ENCODE results near the gene FGFR4.

DNA sequence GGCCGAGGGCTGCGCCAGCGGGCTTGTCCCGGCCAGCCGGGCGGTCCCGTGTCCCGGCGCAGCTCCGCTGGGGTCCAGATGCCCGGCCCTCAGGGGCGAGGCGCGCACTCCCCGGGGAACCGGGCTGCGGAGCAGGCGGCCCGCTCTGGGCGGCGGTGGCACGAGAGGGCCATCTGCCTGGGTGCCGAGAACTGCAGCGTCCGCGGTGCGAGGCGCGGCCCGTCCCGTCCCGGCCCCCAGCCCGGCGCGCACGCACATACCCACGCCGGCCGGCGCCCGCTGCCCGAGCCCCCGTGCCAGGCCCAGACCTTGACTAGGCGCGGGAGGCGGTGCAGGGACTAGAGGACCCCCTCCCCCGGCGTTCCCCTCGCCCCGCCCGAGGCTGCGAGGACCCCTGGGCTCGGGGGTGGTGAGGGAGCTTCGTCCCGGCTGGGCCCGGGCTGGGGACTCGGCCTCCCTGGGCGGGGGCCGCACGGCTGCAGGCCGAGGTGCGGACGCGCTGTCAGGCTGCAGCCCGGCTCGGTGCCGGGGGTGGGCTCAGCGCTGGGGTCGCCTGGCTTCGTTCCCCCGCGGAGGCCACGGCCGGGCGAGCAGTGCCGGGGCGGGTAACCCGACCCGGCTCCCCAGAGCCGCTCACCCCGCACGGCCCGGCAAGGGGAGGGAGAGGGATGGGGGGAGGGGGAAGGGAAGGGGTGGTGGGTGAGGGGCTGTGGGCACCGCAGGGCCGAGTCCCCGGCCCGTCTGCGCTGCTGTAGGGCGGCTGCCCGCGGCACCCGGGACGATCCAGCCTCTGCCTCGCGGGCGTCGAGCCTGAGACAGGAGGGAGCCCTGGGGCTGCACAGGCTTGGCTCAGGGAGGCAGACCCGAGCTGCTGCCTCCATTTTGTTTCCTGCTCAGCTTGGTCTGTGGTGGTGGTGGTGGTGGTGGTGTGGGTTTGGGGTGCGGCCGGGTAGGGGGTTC is 45.7 kb downstream of the FGFR4 start:
- TF ChIP-seq TAF1 (IDR thresholded peaks at IDR 0.05; ENCODE audit: low read depth) (no peak), EP300 (IDR thresholded peaks at IDR 0.05; ENCODE audit: borderline replicate concordance) (no peak), YY1 (IDR thresholded peaks at IDR 0.05; ENCODE audit: low read depth) (peak; percentile 57; the same call in 1 of the 2 replicates), RAD21 (IDR thresholded peaks at IDR 0.05; ENCODE audit: low read depth) (no peak), EGR1 (IDR thresholded peaks at IDR 0.05) (no peak)
- TF ChIP-seq, protein P1, sequence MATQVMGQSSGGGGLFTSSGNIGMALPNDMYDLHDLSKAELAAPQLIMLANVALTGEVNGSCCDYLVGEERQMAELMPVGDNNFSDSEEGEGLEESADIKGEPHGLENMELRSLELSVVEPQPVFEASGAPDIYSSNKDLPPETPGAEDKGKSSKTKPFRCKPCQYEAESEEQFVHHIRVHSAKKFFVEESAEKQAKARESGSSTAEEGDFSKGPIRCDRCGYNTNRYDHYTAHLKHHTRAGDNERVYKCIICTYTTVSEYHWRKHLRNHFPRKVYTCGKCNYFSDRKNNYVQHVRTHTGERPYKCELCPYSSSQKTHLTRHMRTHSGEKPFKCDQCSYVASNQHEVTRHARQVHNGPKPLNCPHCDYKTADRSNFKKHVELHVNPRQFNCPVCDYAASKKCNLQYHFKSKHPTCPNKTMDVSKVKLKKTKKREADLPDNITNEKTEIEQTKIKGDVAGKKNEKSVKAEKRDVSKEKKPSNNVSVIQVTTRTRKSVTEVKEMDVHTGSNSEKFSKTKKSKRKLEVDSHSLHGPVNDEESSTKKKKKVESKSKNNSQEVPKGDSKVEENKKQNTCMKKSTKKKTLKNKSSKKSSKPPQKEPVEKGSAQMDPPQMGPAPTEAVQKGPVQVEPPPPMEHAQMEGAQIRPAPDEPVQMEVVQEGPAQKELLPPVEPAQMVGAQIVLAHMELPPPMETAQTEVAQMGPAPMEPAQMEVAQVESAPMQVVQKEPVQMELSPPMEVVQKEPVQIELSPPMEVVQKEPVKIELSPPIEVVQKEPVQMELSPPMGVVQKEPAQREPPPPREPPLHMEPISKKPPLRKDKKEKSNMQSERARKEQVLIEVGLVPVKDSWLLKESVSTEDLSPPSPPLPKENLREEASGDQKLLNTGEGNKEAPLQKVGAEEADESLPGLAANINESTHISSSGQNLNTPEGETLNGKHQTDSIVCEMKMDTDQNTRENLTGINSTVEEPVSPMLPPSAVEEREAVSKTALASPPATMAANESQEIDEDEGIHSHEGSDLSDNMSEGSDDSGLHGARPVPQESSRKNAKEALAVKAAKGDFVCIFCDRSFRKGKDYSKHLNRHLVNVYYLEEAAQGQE (IDR thresholded peaks at IDR 0.05; ENCODE audit: low read depth): no peak
- TF ChIP-seq, protein P2, sequence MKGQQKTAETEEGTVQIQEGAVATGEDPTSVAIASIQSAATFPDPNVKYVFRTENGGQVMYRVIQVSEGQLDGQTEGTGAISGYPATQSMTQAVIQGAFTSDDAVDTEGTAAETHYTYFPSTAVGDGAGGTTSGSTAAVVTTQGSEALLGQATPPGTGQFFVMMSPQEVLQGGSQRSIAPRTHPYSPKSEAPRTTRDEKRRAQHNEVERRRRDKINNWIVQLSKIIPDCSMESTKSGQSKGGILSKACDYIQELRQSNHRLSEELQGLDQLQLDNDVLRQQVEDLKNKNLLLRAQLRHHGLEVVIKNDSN (IDR thresholded peaks at IDR 0.05): no peak
- TF ChIP-seq, protein P3, sequence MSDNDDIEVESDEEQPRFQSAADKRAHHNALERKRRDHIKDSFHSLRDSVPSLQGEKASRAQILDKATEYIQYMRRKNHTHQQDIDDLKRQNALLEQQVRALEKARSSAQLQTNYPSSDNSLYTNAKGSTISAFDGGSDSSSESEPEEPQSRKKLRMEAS (IDR thresholded peaks at IDR 0.05): no peak

Data from Ishikawa (cell line).